GM19467 (cell line): Measurements from ENCODE around the gene CUX1.
"Not testable (repeated sequence)": the region's sequence is repeated elsewhere in the genome, so short reads cannot be mapped to it uniquely, and the experiment has no call there.

Experiments used
- ATAC-seq: cut with Tn5 transposase; IDR thresholded peaks from one replicate; pipeline ENCODE4 v1.9.1; 2021; ENCODE audit warnings: mild to moderate bottlenecking, moderate library complexity; ENCODE audit not compliant: unreplicated experiment

CUX1 gene

GRCh38 chr7:102036958-102037357 is 219.5 kb downstream of the CUX1 start:
- ATAC-seq, result no peak

GRCh38 chr7:102039706-102040105 is 222.3 kb downstream of the CUX1 start:
- no peak for ATAC-seq

- ATAC-seq, result no peak
Observed at GRCh38 chr7:102040569-102040968, 223.1 kb downstream of the CUX1 start.

- ATAC-seq, result no peak
Observed at GRCh38 chr7:102042016-102042656, 224.7 kb downstream of the CUX1 start.

DNA sequence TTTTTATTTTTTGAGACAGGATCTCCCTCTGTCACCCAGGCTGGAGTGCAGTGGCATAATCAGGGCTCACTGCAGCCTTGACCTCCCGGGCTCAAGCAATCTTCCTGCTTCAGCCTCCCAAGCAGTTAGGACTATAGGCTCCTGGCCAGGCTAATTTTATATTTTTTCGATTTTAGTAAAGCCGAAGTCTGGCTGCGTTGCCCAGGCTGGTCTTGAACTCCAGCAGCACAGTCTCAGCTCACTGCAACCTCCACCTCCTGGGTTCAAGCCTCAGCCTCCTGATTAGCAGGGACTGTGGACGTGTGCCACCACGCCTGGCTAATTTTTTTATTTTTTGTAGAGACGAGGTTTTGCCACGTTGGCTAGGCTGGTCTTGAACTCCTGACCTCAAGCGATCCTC is 225.4 kb downstream of the CUX1 start:
- not testable (repeated sequence) for ATAC-seq

DNA sequence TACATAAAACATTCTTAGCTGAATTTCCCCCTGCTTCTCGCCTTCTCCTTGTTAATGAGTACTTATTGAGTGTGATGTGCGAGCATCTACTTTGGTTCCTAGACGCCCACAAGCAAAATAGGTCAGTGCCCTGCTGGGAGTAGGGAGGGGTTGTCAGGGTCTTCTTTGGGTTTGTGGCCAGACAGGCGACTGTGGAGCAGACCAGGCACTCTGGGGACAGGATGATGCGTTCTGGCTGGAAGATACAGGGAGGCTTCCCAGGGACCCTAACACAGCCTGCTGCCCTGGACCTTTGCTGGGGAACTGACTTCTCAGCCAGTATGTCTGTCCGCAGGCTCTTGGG is 227.2 kb downstream of the CUX1 start:
- ATAC-seq, result no peak

DNA sequence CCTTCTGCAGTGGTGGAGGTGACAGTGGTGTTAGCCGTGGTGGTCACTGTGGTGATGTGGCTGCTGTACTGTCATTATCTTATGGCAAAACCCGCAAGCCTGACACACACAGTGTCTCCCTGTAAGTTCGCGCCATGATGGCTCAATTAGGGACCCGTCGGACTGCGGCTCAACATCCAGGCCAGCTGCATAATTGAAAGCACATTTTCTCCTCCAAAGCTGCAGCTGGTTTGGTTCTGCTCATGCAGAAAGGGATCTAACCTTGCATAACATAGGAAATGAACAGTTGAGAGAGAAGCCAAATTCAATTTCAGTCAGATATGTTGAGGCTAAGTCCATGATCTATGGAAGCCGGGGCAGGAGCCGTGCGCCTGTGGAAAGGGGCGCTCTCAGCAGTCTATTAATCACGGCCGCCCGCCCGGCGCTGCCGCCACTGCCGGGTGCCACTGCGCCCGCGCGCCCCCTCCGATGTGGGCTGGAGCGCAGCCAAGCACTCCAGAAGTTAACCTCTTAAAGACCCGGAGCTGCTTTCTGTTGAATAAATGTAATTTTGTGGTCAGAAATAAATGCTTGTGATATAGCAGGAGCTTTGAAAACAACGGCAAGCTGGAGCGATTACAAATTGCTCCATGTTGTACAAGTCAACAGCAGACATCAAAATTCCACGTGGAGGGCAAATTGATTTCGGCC is 227.7 kb downstream of the CUX1 start:
- ATAC-seq, result no peak

GRCh38 chr7:102045681-102046372 is 228.4 kb downstream of the CUX1 start:
- ATAC-seq, result no peak

DNA sequence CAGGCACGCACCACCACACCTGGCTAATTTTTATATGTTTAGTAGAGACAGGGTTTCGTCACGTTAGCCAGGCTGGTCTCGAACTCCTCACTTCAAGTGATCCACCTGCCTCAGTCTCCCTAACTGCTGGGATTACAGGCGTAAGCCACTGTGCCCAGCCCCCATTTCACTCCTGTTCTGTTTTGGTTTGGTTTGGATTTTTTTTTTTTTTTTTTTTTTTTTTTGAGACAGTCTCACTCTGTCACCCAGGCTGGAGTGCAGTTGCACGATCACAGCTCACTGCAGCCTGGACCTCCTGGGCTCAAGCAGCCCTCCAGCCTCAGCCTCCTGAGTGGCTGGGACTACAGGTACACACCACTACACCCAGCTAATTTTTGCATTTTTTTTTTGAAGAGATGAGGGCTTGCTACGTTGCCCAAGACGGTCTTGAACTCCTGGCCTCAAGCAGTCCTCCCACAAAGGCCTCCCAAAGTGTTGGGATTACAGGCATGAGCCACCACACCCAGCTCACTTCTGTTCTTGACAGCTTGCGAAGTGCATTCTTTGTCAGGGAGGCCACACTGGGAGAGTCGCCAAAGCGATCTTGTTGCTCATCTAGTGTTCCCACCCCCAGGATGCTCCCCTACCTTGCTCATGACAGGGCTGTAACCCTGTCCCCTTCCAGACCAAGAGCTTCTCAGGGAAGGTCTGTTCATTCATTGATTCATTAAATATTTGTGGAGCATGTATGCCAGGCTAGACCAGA is 229.1 kb downstream of the CUX1 start:
- no peak for ATAC-seq

- no peak for ATAC-seq
Observed at GRCh38 chr7:102047167-102047566, 229.7 kb downstream of the CUX1 start.

GRCh38 chr7:102049765-102050164 is 232.3 kb downstream of the CUX1 start:
- no peak for ATAC-seq

- ATAC-seq, result no peak
Observed at GRCh38 chr7:102050864-102051460, 233.5 kb downstream of the CUX1 start.

DNA sequence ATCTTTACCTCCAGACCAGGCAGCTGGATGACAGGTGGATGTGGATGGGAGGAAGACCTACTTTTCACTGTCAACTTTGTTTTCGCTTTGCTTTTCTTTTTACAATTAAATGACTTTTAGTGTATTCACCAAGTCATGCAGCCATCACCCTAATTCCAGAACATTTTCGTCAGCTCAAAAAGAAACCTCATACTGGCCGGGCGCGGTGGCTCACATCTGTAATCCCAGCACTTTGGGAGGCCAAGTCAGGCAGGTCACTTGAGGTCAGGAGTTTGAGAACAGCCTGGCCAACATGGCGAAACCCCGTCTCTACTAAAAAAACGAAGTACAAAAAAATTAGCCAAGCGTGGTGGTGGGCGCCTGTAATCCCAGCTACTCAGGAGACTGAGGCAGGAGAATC is 234.3 kb downstream of the CUX1 start:
- not testable (repeated sequence) for ATAC-seq

- ATAC-seq, result no peak
Observed at GRCh38 chr7:102054158-102054557, 236.7 kb downstream of the CUX1 start.

DNA sequence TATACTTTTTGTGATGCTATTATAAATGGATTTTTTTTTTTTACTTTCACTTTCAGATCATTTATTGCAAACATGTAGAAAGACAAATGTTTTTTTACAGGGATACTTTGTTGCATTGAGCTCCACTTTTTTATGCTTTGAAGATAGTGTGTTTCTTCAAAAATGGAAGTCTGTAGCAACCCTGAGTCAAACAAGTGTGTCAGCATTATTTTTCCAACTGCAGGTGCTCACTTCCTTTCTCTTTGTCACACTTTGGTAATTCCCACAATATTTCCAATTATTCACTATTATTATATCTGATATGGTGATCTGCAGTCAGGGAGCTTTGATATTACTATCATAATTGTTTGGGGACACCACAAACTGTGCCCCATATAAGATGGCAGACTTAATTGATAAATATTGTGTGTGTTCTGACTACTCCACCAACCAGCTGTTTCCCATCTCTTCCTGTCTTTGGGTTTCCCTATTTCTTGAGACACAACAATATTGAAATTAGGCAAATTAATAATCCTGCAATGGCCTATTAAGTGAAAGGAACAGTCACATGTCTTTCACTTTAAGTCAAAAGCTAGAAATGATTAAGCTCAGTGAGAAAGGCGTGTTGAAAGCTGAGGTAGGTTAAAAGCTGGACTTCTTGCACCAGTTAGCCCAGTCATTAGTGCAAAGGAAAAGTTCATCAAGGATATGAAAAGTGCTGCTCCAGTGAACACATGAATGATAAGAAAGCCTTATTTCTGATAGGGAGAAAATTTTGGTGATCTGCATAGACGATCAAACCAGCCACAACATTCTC is 238.0 kb downstream of the CUX1 start:
- no peak for ATAC-seq

GRCh38 chr7:102059524-102059923 is 242.1 kb downstream of the CUX1 start:
- no peak for ATAC-seq

- no peak for ATAC-seq
Observed at GRCh38 chr7:102061354-102061945, 244.0 kb downstream of the CUX1 start.

DNA sequence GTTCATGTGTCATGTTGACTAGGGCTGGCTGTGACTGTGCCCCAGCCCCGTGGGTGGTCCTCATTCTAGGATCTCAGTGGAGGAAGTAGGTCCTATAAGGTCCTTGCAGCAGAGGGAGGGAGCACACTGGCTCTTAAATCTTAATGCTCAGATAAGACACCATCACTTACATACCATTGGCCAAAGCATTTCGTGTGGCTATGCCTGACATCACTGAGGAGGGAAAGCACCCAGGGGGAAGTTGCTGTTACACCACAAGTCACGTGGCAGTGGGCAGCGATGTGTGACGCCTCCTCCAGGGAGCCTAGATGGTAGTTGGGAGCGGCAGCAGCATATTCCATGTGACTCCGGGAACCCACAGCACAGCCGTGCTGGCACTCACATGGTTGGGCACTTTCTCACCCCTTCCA is 244.6 kb downstream of the CUX1 start:
- ATAC-seq, result peak; percentile 56

GRCh38 chr7:102063690-102064180 is 246.3 kb downstream of the CUX1 start:
- no peak for ATAC-seq
